IPS-18a (cell line): Measurements from ENCODE around the gene ZZZ3.
"Not testable (repeated sequence)": the region's sequence is repeated elsewhere in the genome, so short reads cannot be mapped to it uniquely, and the experiment has no call there.

Experiments used
- H3K27ac ChIP-seq: one replicate; pipeline ENCODE4 v1.5.1; 2013; ENCODE audit warnings: low read length
- H3K27me3 ChIP-seq: one replicate; pipeline ENCODE4 v1.6.1; 2013; ENCODE audit warnings: mild to moderate bottlenecking, low read length; ENCODE audit not compliant: control insufficient read depth, insufficient read depth
- H3K36me3 ChIP-seq: one replicate; pipeline ENCODE4 v1.6.1; 2013; ENCODE audit warnings: low read depth, low read length; ENCODE audit not compliant: control insufficient read depth
- H3K4me1 ChIP-seq: one replicate; pipeline ENCODE4 v1.6.1; 2013; ENCODE audit warnings: low read depth, low read length; ENCODE audit not compliant: control insufficient read depth
- H3K4me3 ChIP-seq: one replicate; pipeline ENCODE4 v1.5.1; 2013; ENCODE audit warnings: low read length
- H3K9ac ChIP-seq: one replicate; pipeline ENCODE4 v1.6.1; 2013; ENCODE audit warnings: mild to moderate bottlenecking, low read length, moderate library complexity
- H3K9me3 ChIP-seq: one replicate; pipeline ENCODE4 v1.6.1; 2013; ENCODE audit warnings: low read depth, low read length; ENCODE audit not compliant: control insufficient read depth

Gene ZZZ3

GRCh38 chr1:77682460-77683159, at the start of gene ZZZ3:
TSS of gene ZZZ3 (minus strand) at chr1:77682658. CDS start at chr1:77633354, 49,304 bp downstream.
- Histone ChIP-seq H3K9ac (peak within 1 kb of the TSS; percentile 92), H3K4me3 (peak within 1 kb of the TSS; percentile 92), H3K27ac (peak within 1 kb of the TSS; percentile 97), H3K36me3 (no peaks in the 10 kb centered on the region), H3K27me3 (no peaks in the 10 kb centered on the region), H3K4me1 (no peaks in the 10 kb centered on the region), H3K9me3 (no peaks in the 10 kb centered on the region)

- H3K27ac ChIP-seq: no peak overlapping the region
- no peaks in the 10 kb centered on the region for H3K27me3 ChIP-seq
- H3K9me3 ChIP-seq: no peaks in the 10 kb centered on the region
- no peak overlapping the region for H3K4me3 ChIP-seq
- H3K4me1 ChIP-seq: no peaks in the 10 kb centered on the region
- peaks cover 19% of the 10 kb centered on the region for H3K36me3 ChIP-seq
- no peak overlapping the region for H3K9ac ChIP-seq
Measured at GRCh38 chr1:77732090-77732489, 49.6 kb upstream of the ZZZ3 start.

GRCh38 chr1:77725706-77726105, 43.2 kb upstream of the ZZZ3 start:
- Histone ChIP-seq H3K4me3 (no peak overlapping the region), H3K4me1 (no peaks in the 10 kb centered on the region), H3K36me3 (peaks cover 60% of the 10 kb centered on the region), H3K9me3 (no peaks in the 10 kb centered on the region), H3K27ac (no peak overlapping the region), H3K9ac (no peak overlapping the region), H3K27me3 (no peaks in the 10 kb centered on the region)

GRCh38 chr1:77718181-77718580, 35.7 kb upstream of the ZZZ3 start:
- H3K9ac ChIP-seq: no peak overlapping the region
- no peak overlapping the region for H3K27ac ChIP-seq
- H3K36me3 ChIP-seq: peaks cover 43% of the 10 kb centered on the region

GRCh38 chr1:77716065-77716464, 33.6 kb upstream of the ZZZ3 start:
- H3K9ac ChIP-seq: no peak overlapping the region
- no peaks in the 10 kb centered on the region for H3K9me3 ChIP-seq
- H3K4me1 ChIP-seq: no peaks in the 10 kb centered on the region
- peaks cover 34% of the 10 kb centered on the region for H3K36me3 ChIP-seq
- no peak overlapping the region for H3K4me3 ChIP-seq
- H3K27me3 ChIP-seq: no peaks in the 10 kb centered on the region
- no peak overlapping the region for H3K27ac ChIP-seq

More at GRCh38 chr1:77718181-77718580, 35.7 kb upstream of the ZZZ3 start:
- no peaks in the 10 kb centered on the region for H3K9me3 ChIP-seq
- no peak overlapping the region for H3K4me3 ChIP-seq
- no peaks in the 10 kb centered on the region for H3K4me1 ChIP-seq
- H3K27me3 ChIP-seq: no peaks in the 10 kb centered on the region

GRCh38 chr1:77709727-77710126, 27.3 kb upstream of the ZZZ3 start:
- Histone ChIP-seq H3K36me3 (peaks cover 43% of the 10 kb centered on the region), H3K9ac (no peak overlapping the region), H3K4me3 (no peak overlapping the region), H3K9me3 (no peaks in the 10 kb centered on the region), H3K27ac (no peak overlapping the region), H3K27me3 (no peaks in the 10 kb centered on the region), H3K4me1 (no peaks in the 10 kb centered on the region)

GRCh38 chr1:77706321-77706720, 23.9 kb upstream of the ZZZ3 start:
- Histone ChIP-seq H3K9me3 (no peaks in the 10 kb centered on the region), H3K36me3 (peaks cover 28% of the 10 kb centered on the region), H3K4me3 (no peak overlapping the region), H3K9ac (no peak overlapping the region), H3K4me1 (no peaks in the 10 kb centered on the region), H3K27me3 (no peaks in the 10 kb centered on the region), H3K27ac (no peak overlapping the region)

GRCh38 chr1:77704736-77705135, 22.3 kb upstream of the ZZZ3 start:
- H3K27ac ChIP-seq: no peak overlapping the region
- no peak overlapping the region for H3K9ac ChIP-seq
- H3K9me3 ChIP-seq: no peaks in the 10 kb centered on the region
- H3K36me3 ChIP-seq: peaks cover 16% of the 10 kb centered on the region
- no peaks in the 10 kb centered on the region for H3K27me3 ChIP-seq
- no peaks in the 10 kb centered on the region for H3K4me1 ChIP-seq
- H3K4me3 ChIP-seq: no peak overlapping the region

- not testable (repeated sequence) for H3K4me3 ChIP-seq, H3K27ac ChIP-seq, H3K36me3 ChIP-seq, H3K9ac ChIP-seq, H3K9me3 ChIP-seq, H3K4me1 ChIP-seq, H3K27me3 ChIP-seq
Measured at GRCh38 chr1:77699673-77700072, 17.2 kb upstream of the ZZZ3 start.

- Histone ChIP-seq H3K4me3 (no peak overlapping the region), H3K36me3 (no peaks in the 10 kb centered on the region), H3K9me3 (no peaks in the 10 kb centered on the region), H3K27ac (no peak overlapping the region), H3K27me3 (no peaks in the 10 kb centered on the region), H3K9ac (no peak overlapping the region), H3K4me1 (no peaks in the 10 kb centered on the region)
Measured at GRCh38 chr1:77697441-77697840, 15.0 kb upstream of the ZZZ3 start.

GRCh38 chr1:77688939-77689338, 6.5 kb upstream of the ZZZ3 start:
- Histone ChIP-seq H3K9me3 (no peaks in the 10 kb centered on the region), H3K4me1 (no peaks in the 10 kb centered on the region), H3K9ac (no peak overlapping the region)

GRCh38 chr1:77687519-77687906, 5.1 kb upstream of the ZZZ3 start:
- H3K27ac ChIP-seq: peak overlapping the region; percentile 24
- no peaks in the 10 kb centered on the region for H3K27me3 ChIP-seq
- H3K9ac ChIP-seq: peak overlapping the region; percentile 32
- H3K9me3 ChIP-seq: no peaks in the 10 kb centered on the region
- H3K36me3 ChIP-seq: no peaks in the 10 kb centered on the region
- H3K4me1 ChIP-seq: no peaks in the 10 kb centered on the region
- H3K4me3 ChIP-seq: peak overlapping the region; percentile 50

More at GRCh38 chr1:77688939-77689338, 6.5 kb upstream of the ZZZ3 start:
- Histone ChIP-seq H3K27ac (no peak overlapping the region), H3K36me3 (no peaks in the 10 kb centered on the region), H3K4me3 (no peak overlapping the region), H3K27me3 (no peaks in the 10 kb centered on the region)
